DOHH2 (cell line): Measurements from ENCODE around the gene MGMT.

Experiments used
- H3F3A ChIP-seq: fragments of 200-600 bp; sonication (generic), shearing (Covaris generic); 2 replicates; pipeline ENCODE4 v1.6.0; 2016; ENCODE audit warnings: antibody characterized with exemption, mild to moderate bottlenecking; ENCODE audit not compliant: control insufficient read depth, insufficient read depth
- H3K27ac ChIP-seq: fragments of 200-600 bp; sonication (generic); 2 replicates; pipeline ENCODE4 v1.5.1; 2014; ENCODE audit warnings: low read depth, mild to moderate bottlenecking, low read length, moderate library complexity
- H3K27me3 ChIP-seq: fragments of 200-600 bp; sonication (generic); 2 replicates; pipeline ENCODE4 v1.6.1; 2014; ENCODE audit warnings: mild to moderate bottlenecking, low read length, mixed read lengths; ENCODE audit not compliant: control insufficient read depth
- H3K36me3 ChIP-seq: fragments of 200-600 bp; sonication (generic); 2 replicates; pipeline ENCODE4 v1.6.1; 2014; ENCODE audit warnings: mild to moderate bottlenecking, low read length, moderate library complexity, mixed read lengths; ENCODE audit not compliant: control insufficient read depth
- H3K4me1 ChIP-seq: fragments of 200-600 bp; sonication (generic); 2 replicates; pipeline ENCODE4 v1.6.1; 2014; ENCODE audit warnings: mild to moderate bottlenecking, low read length, mixed read lengths; ENCODE audit not compliant: control insufficient read depth
- H3K4me2 ChIP-seq: fragments of 200-600 bp; sonication (generic); 2 replicates; pipeline ENCODE4 v1.6.0; 2014; ENCODE audit warnings: mild to moderate bottlenecking, low read length, moderate library complexity
- H3K4me3 ChIP-seq: fragments of 200-600 bp; sonication (generic); 2 replicates; pipeline ENCODE4 v1.5.1; 2014; ENCODE audit warnings: mild to moderate bottlenecking, low read length, mixed read lengths
- H3K79me2 ChIP-seq: fragments of 200-600 bp; sonication (generic); 2 replicates; pipeline ENCODE4 v1.6.1; 2014; ENCODE audit warnings: mild to moderate bottlenecking, low read length, mixed read lengths; ENCODE audit not compliant: control insufficient read depth
- H3K9me2 ChIP-seq: fragments of 200-600 bp; sonication (generic); replicated peaks from 2 replicates; pipeline ENCODE4 v1.6.1; 2014; ENCODE audit warnings: mild to moderate bottlenecking, low read length, mixed read lengths; ENCODE audit not compliant: control insufficient read depth
- H3K9me3 ChIP-seq: fragments of 200-600 bp; sonication (generic); 2 replicates; pipeline ENCODE4 v1.6.1; 2014; ENCODE audit warnings: antibody characterized with exemption, low read length, mixed read lengths; ENCODE audit not compliant: control insufficient read depth, insufficient read depth
- H4K20me1 ChIP-seq: fragments of 200-600 bp; sonication (generic); 2 replicates; pipeline ENCODE4 v1.6.0; 2014; ENCODE audit warnings: low read depth, mild to moderate bottlenecking, antibody characterized with exemption, low read length, moderate library complexity; ENCODE audit not compliant: control insufficient read depth, insufficient read depth
- CTCF ChIP-seq: fragments of 200-600 bp; sonication (generic); IDR thresholded peaks from one replicate; pipeline ENCODE4 v1.5.1; 2014; ENCODE audit warnings: antibody characterized with exemption, mild to moderate bottlenecking, low read depth, low read length; ENCODE audit not compliant: poor library complexity, severe bottlenecking
- EZH2phosphoT487 ChIP-seq: fragments of 200-600 bp; sonication (generic); IDR thresholded peaks from 2 replicates; pipeline ENCODE4 v1.6.1; 2017; ENCODE audit warnings: borderline replicate concordance, mild to moderate bottlenecking, antibody characterized with exemption, low read length, moderate library complexity, mixed read lengths

The MGMT gene

GRCh38 chr10:129641351-129641750 is 174.3 kb downstream of the MGMT start:
- no peaks in the 10 kb centered on the region for H3K9me3 ChIP-seq
- no peaks in the 10 kb centered on the region for H3K9me2 ChIP-seq
- no peak overlapping the region for H3K4me2 ChIP-seq
- no peaks in the 10 kb centered on the region for H3K4me1 ChIP-seq
- no peaks in the 10 kb centered on the region for H4K20me1 ChIP-seq
- no peaks in the 10 kb centered on the region for H3K27me3 ChIP-seq
- no peaks in the 10 kb centered on the region for H3K36me3 ChIP-seq
- no peak overlapping the region for H3K27ac ChIP-seq
- TF ChIP-seq CTCF (no peak), EZH2phosphoT487 (no peak)
- no peak overlapping the region for H3K4me3 ChIP-seq
- H3K79me2 ChIP-seq = no peaks in the 10 kb centered on the region
- H3F3A ChIP-seq = no peaks in the 10 kb centered on the region

GRCh38 chr10:129641982-129642381 is 174.9 kb downstream of the MGMT start:
- Histone ChIP-seq H3K9me2 (no peaks in the 10 kb centered on the region), H3K4me1 (no peaks in the 10 kb centered on the region), H3K4me2 (no peak overlapping the region), H3K4me3 (no peak overlapping the region), H3K27me3 (no peaks in the 10 kb centered on the region), H3K9me3 (no peaks in the 10 kb centered on the region), H3F3A (no peaks in the 10 kb centered on the region), H3K79me2 (no peaks in the 10 kb centered on the region), H3K27ac (no peak overlapping the region), H3K36me3 (no peaks in the 10 kb centered on the region), H4K20me1 (no peaks in the 10 kb centered on the region)
- TF ChIP-seq EZH2phosphoT487 (no peak), CTCF (no peak)

- H3K27me3 ChIP-seq = no peaks in the 10 kb centered on the region
- no peaks in the 10 kb centered on the region for H3K9me3 ChIP-seq
- no peaks in the 10 kb centered on the region for H3K4me1 ChIP-seq
- no peak overlapping the region for H3K4me3 ChIP-seq
- H4K20me1 ChIP-seq = no peaks in the 10 kb centered on the region
- no peaks in the 10 kb centered on the region for H3K36me3 ChIP-seq
- H3F3A ChIP-seq = no peaks in the 10 kb centered on the region
- TF ChIP-seq EZH2phosphoT487 = no peak
- no peak for TF ChIP-seq CTCF
- H3K79me2 ChIP-seq = no peaks in the 10 kb centered on the region
- no peak overlapping the region for H3K27ac ChIP-seq
- no peak overlapping the region for H3K4me2 ChIP-seq
- H3K9me2 ChIP-seq = no peaks in the 10 kb centered on the region
Observed at GRCh38 chr10:129642427-129642826, 175.4 kb downstream of the MGMT start.

GRCh38 chr10:129643266-129643665 is 176.2 kb downstream of the MGMT start:
- no peak overlapping the region for H3K4me2 ChIP-seq

More at GRCh38 chr10:129643266-129643665, 176.2 kb downstream of the MGMT start:
- no peaks in the 10 kb centered on the region for H3K36me3 ChIP-seq
- no peaks in the 10 kb centered on the region for H4K20me1 ChIP-seq
- no peaks in the 10 kb centered on the region for H3K79me2 ChIP-seq
- no peaks in the 10 kb centered on the region for H3K9me2 ChIP-seq
- no peak overlapping the region for H3K4me3 ChIP-seq
- H3F3A ChIP-seq = no peaks in the 10 kb centered on the region
- no peaks in the 10 kb centered on the region for H3K27me3 ChIP-seq
- no peaks in the 10 kb centered on the region for H3K4me1 ChIP-seq
- TF ChIP-seq EZH2phosphoT487 = no peak
- TF ChIP-seq CTCF = no peak
- no peak overlapping the region for H3K27ac ChIP-seq
- no peaks in the 10 kb centered on the region for H3K9me3 ChIP-seq
